ENCODE data around the gene NUDT14.

GRCh38 chr14:105208738-105209075 is 27.6 kb upstream of the NUDT14 start:
- TF ChIP-seq CTCF (IDR thresholded peaks at IDR 0.05) (no peak), POLR2A (IDR thresholded peaks at IDR 0.05) (no peak)

Measured in lower leg skin (tissue), 3 donors.